ENCODE measurements around the gene ALG9. TPM values are rescaled to one million over a fixed set of nuclear protein-coding genes. Genes with fewer than 3 reads are reported as not detected.

ALG9 gene
- total RNA-seq, 1 donor from 2014 or later: 44.0 TPM

- Mint-ChIP-seq H3K27me3 (no peaks in the 10 kb centered on the region), H3K27ac (no peak overlapping the region), H3K4me3 (no peak overlapping the region), H3K36me3 (peaks cover 12% of the 10 kb centered on the region), H3K4me1 (ENCODE audit: unreplicated experiment) (peaks cover 11% of the 10 kb centered on the region), H3K9me3 (no peaks in the 10 kb centered on the region)
- no peak for DNase-seq (ENCODE audit: extremely low spot score, unreplicated experiment)
- TF ChIP-seq CTCF (conservative IDR thresholded peaks at IDR 0.05): no peak
Observed at GRCh38 chr11:111846636-111847035, 24.7 kb downstream of the ALG9 start.

- H3K27me3 Mint-ChIP-seq: no peaks in the 10 kb centered on the region
- H3K9me3 Mint-ChIP-seq: no peaks in the 10 kb centered on the region
- peaks cover 11% of the 10 kb centered on the region for H3K36me3 Mint-ChIP-seq
- TF ChIP-seq CTCF (conservative IDR thresholded peaks at IDR 0.05): no peak
- peaks cover 16% of the 10 kb centered on the region for H3K4me1 Mint-ChIP-seq (ENCODE audit: unreplicated experiment)
- no peak for DNase-seq (ENCODE audit: extremely low spot score, unreplicated experiment)
- no peak overlapping the region for H3K4me3 Mint-ChIP-seq
- no peak overlapping the region for H3K27ac Mint-ChIP-seq
Observed at GRCh38 chr11:111846063-111846462, 25.3 kb downstream of the ALG9 start.

- peaks cover 19% of the 10 kb centered on the region for H3K4me1 Mint-ChIP-seq (ENCODE audit: unreplicated experiment)
- H3K4me3 Mint-ChIP-seq: no peak overlapping the region
- H3K9me3 Mint-ChIP-seq: no peaks in the 10 kb centered on the region
- no peak for DNase-seq (ENCODE audit: extremely low spot score, unreplicated experiment)
- no peak for TF ChIP-seq CTCF (conservative IDR thresholded peaks at IDR 0.05)
- no peak overlapping the region for H3K27ac Mint-ChIP-seq
- no peaks in the 10 kb centered on the region for H3K27me3 Mint-ChIP-seq
- peaks cover 11% of the 10 kb centered on the region for H3K36me3 Mint-ChIP-seq
Observed at GRCh38 chr11:111845276-111846028, 25.9 kb downstream of the ALG9 start.

- H3K36me3 Mint-ChIP-seq: peaks cover 7% of the 10 kb centered on the region
- peaks cover 19% of the 10 kb centered on the region for H3K4me1 Mint-ChIP-seq (ENCODE audit: unreplicated experiment)
- no peak overlapping the region for H3K27ac Mint-ChIP-seq
- H3K27me3 Mint-ChIP-seq: no peaks in the 10 kb centered on the region
- no peak for TF ChIP-seq CTCF (conservative IDR thresholded peaks at IDR 0.05)
- DNase-seq (ENCODE audit: extremely low spot score, unreplicated experiment): no peak
- no peak overlapping the region for H3K4me3 Mint-ChIP-seq
- no peaks in the 10 kb centered on the region for H3K9me3 Mint-ChIP-seq
Observed at GRCh38 chr11:111843661-111844060, 27.7 kb downstream of the ALG9 start.

- Mint-ChIP-seq H3K4me1 (ENCODE audit: unreplicated experiment) (peaks cover 11% of the 10 kb centered on the region), H3K9me3 (no peaks in the 10 kb centered on the region), H3K27me3 (no peaks in the 10 kb centered on the region), H3K36me3 (peaks cover 12% of the 10 kb centered on the region), H3K27ac (peak overlapping the region; percentile 25), H3K4me3 (no peak overlapping the region)
- TF ChIP-seq CTCF (conservative IDR thresholded peaks at IDR 0.05): peak; percentile 97
- peak; percentile 84 for DNase-seq (ENCODE audit: extremely low spot score, unreplicated experiment)
Observed at GRCh38 chr11:111841370-111842053, 29.9 kb downstream of the ALG9 start.

All from type B pancreatic cell (in vitro differentiated cells).